ENCODE measurements around the gene SLC28A3.

The SLC28A3 gene

DNA sequence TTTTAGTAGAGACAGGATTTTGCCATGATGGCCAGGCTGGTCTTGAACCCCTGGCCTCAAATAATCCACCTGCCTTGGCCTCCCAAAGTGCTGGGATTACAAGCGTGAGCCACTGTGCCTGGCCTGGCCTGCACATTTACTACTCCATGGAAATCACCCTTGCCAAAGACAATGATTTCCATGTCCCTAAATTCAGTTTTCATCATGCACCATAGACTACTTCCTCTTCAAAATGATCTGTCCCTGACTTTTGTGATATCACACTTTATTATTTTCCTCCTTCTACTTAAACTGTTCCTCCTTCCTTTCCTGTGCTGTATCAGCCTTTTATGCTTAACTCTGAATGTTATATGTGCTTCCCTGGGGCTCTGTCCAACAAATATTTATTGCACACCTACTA, 20.3 kb downstream of the SLC28A3 start:
- no peak for TF ChIP-seq CTCF (IDR thresholded peaks at IDR 0.05; ENCODE audit: low read depth, low read length, missing control alignments)
- in situ Hi-C loops (cut with HindIII; ENCODE audit: low sequenced_read_pairs) = no loop called here

GRCh38 chr9:84319632-84320031, 20.9 kb downstream of the SLC28A3 start:
- no peak for TF ChIP-seq CTCF (IDR thresholded peaks at IDR 0.05; ENCODE audit: low read depth, low read length, missing control alignments)
- no peak for DNase-seq (ENCODE audit: low read depth)
- in situ Hi-C loops (cut with HindIII; ENCODE audit: low sequenced_read_pairs) = no loop called here

More for the DNA sequence above, 20.3 kb downstream of the SLC28A3 start:
- no peak overlapping the region for H3K4me3 ChIP-seq (ENCODE audit: low read depth, low read length)
- no peak for DNase-seq (ENCODE audit: low read depth)

GRCh38 chr9:84318981-84319380, 21.6 kb downstream of the SLC28A3 start:
- DNase-seq (ENCODE audit: low read depth) = no peak
- no peak overlapping the region for H3K4me3 ChIP-seq (ENCODE audit: low read depth, low read length)
- in situ Hi-C loops (cut with HindIII; ENCODE audit: low sequenced_read_pairs) = no loop called here
- TF ChIP-seq CTCF (IDR thresholded peaks at IDR 0.05; ENCODE audit: low read depth, low read length, missing control alignments) = no peak

More at GRCh38 chr9:84319632-84320031, 20.9 kb downstream of the SLC28A3 start:
- H3K4me3 ChIP-seq (ENCODE audit: low read depth, low read length) = no peak overlapping the region

- TF ChIP-seq CTCF (IDR thresholded peaks at IDR 0.05; ENCODE audit: low read depth, low read length, missing control alignments) = peak; percentile 5
Measured at GRCh38 chr9:84317563-84317962, 23.0 kb downstream of the SLC28A3 start.

DNA sequence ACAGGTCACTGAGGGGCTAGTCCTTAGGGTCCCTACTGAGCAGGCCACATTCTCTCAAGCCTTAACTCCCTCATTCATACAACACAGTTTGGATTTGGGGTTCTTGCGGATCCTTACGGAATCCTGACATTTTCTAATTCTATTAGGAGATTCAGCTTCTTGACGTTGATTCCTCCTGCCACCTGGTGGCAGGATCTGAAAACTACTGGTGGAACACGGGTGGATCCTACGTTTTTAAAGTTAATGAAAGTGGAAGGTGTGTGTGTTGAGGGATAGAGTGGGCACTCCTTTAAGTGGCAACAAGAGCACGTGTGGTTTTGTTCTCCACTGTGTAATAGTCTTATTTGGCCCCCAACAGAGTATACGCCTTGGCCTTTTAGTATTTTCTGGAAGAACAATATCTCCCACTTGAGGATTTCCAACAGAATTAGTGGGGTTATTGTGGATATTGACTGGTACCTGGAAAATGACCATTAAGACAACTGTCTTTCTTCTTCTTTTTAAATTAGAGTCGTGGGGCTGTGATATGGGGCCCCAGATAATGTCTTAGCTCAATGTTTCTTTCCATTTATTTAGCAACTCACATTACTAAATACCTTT, 25.2 kb downstream of the SLC28A3 start:
- DNase-seq (ENCODE audit: low read depth) = peak; percentile 46
- H3K4me3 ChIP-seq (ENCODE audit: low read depth, low read length) = no peak overlapping the region
- peak; percentile 82 for TF ChIP-seq CTCF (IDR thresholded peaks at IDR 0.05; ENCODE audit: low read depth, low read length, missing control alignments)
- in situ Hi-C loops (cut with HindIII; ENCODE audit: low sequenced_read_pairs) = no loop called here

More at GRCh38 chr9:84317563-84317962, 23.0 kb downstream of the SLC28A3 start:
- no peak for DNase-seq (ENCODE audit: low read depth)
- H3K4me3 ChIP-seq (ENCODE audit: low read depth, low read length) = no peak overlapping the region
- in situ Hi-C loops (cut with HindIII; ENCODE audit: low sequenced_read_pairs) = no loop called here

- no peak overlapping the region for H3K4me3 ChIP-seq (ENCODE audit: low read depth, low read length)
- in situ Hi-C loops (cut with HindIII; ENCODE audit: low sequenced_read_pairs) = no loop called here
- TF ChIP-seq CTCF (IDR thresholded peaks at IDR 0.05; ENCODE audit: low read depth, low read length, missing control alignments) = no peak
- no peak for DNase-seq (ENCODE audit: low read depth)
Measured at GRCh38 chr9:84314306-84314705, 26.3 kb downstream of the SLC28A3 start.
